LNCAP (cell line): ENCODE data around the gene SIRT7.

Source experiments
- TF ChIP-seq, protein P1 (sequence below): fragments of 450-650 bp; IDR thresholded peaks from 2 replicates; pipeline ENCODE4 v1.5.1; 2017; ENCODE audit warnings: mild to moderate bottlenecking

SIRT7 gene

GRCh38 chr17:81926451-81927151 is 8.6 kb upstream of the SIRT7 start:
- TF ChIP-seq, protein P1, sequence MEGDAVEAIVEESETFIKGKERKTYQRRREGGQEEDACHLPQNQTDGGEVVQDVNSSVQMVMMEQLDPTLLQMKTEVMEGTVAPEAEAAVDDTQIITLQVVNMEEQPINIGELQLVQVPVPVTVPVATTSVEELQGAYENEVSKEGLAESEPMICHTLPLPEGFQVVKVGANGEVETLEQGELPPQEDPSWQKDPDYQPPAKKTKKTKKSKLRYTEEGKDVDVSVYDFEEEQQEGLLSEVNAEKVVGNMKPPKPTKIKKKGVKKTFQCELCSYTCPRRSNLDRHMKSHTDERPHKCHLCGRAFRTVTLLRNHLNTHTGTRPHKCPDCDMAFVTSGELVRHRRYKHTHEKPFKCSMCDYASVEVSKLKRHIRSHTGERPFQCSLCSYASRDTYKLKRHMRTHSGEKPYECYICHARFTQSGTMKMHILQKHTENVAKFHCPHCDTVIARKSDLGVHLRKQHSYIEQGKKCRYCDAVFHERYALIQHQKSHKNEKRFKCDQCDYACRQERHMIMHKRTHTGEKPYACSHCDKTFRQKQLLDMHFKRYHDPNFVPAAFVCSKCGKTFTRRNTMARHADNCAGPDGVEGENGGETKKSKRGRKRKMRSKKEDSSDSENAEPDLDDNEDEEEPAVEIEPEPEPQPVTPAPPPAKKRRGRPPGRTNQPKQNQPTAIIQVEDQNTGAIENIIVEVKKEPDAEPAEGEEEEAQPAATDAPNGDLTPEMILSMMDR = no peak

GRCh38 chr17:81925860-81926450 is 8.0 kb upstream of the SIRT7 start:
- TF ChIP-seq, protein P1 = no peak

- TF ChIP-seq, protein P1 = no peak
Measured at GRCh38 chr17:81924557-81925532, 6.9 kb upstream of the SIRT7 start.

DNA sequence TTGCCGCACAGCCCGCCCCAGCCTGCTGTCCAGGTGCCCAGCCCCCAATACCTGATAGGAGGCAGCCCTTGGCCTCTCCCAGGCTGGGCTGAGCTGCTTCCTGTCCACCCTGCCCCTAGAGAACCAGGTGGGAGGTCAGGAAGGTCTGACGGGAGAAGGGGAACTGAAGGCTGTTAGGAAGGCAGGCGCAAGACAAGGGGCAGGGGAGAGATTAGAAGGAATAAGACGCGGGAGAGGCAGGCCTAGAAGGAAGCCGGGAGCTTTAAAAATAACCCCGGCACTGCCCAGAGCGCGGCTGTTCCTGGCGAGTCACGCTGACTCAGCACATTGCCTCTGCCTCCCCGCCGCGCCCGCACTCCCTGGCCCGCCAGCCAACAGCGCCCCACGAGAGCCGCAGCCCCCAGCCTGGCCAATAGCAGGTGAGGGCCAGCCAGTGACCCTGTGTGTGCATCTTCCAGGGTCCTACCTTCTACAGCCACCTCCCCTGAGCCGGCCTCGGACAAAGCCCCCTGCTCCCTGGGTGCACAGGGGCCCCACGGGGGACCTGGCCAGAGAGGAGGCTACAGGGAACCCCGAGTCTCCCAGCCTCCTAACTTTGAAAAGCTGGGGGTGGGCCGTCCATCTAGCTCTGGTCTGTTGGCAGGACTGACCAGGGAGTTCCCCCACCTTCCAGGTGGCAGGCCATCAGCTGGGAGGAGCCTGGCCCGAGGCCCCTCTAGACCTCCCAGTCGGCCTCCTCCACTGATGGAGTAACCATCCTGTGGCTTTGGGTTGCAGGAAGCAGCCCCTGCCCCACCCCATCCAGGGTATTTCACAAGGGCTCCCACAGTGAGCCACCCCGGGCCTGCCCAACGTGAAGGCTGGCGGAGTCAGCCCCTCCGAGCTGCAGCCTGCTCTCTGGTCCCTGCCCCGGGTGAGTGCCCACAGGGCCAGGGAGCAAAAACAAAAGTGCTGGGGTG is 5.6 kb upstream of the SIRT7 start:
- TF ChIP-seq, protein P1 = no peak

DNA sequence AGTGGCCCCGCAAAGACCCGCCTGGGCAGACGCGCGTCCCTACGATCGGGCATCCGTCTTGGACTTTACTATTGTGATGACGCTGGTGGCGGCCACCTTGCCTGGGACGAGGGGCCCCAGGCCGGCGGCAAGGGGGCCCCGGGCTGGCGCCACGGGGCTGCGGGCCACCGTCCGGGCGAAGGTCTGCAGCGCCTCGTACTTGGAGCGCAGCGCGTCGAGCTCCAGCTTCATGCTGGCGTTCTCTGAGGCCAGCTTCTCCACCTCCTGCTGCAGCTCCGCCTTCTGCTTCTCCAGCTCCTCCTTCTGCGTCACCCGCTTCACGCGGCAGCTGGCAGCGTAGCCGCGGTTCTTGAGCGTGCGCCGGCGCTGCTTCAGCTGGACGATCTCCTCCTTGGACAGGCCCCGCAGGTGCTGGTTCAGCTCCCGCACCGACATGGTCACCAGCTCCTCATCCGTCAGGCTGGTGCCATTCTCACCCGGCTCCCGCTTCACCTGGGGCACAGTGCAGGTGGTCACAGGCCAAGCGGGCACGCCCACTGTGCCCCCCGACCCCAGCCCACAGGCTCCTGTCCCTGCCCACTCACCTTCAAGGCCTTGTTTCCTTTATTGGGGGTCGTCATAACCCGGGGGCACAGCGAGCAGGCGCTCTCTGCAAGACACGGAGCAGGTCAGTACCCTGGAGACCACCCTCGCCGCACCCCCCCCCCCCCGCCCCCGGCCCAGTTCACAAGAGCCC is 4.8 kb upstream of the SIRT7 start:
- TF ChIP-seq, protein P1 = no peak

DNA sequence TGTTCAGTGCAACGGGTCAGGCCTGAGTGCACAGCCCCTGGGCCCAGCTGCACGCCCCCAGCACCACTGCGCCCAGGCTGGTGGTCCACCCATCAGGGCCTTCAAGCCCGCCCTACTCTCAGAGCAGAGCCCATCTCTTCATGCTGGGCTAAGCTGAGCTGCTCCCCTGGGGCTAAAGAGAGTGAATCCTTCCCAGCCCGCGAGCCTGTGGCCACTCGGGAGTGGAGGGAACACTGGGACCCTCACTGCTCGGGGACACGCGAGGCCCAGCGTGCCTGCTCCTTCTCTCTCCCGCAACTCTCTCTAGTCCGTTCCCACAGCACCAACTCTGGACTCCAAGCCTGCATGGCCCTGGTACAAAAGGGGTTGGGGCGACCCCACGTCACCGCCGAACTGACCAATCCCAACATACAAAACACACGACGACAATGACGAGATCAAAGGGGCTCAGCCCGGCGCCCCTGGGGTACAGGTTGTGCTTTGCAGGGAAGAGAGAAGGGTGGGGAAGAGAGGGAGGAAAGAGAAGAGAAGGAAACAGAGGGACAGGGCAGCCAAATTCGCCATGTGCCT is 4.1 kb upstream of the SIRT7 start:
- TF ChIP-seq, protein P1 = no peak
